Measurements from ENCODE around the gene KCTD2. TPM values are rescaled to one million over a fixed set of nuclear protein-coding genes. Genes with fewer than 3 reads are reported as not detected.

KCTD2 gene
- total RNA-seq, 1 experiment from 2014 or later: 34.9 TPM

DNA sequence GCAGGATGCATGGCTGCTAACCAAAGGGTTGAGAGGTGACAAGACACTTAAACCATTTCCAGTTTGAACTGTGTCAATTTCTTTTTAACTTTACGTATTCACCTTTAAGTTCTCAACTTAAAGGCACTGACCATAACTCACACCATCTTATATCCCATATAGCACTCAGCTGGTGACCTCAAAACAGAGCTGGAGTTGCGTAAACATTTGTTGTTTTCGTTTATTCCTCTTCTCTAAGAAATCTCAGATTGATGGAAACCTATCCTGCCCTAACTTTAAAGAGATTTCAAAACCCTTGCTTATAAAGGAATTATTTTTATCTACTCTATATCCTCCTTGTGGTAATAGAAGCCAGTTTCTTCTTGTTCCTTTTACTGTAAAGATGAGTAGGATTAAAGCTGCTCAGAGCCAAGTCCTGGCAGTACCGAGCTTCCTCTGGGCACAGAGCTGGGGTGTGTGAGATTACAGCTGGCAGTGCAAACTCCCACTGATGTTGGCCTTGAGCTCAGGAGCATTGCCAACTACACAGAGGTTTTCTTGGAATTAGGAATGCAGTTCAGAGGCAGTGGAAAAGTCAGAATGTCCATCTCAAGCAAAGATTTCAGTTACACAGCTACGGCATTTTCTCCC is 1.3 kb downstream of the KCTD2 start:
- CTCF ChIA-PET: interaction anchor here (0.5 to 1.0 kb wide), 3 partner anchors 8 to 90 kb away, joined by 3 to 7 read pairs (median 3); no protein-coding TSS in a partner anchor
- H3K4me3 ChIP-seq (ENCODE audit: low read depth in 2 of 2, low read length in 2 of 2): peak overlapping the region; percentile 96 to 100
- intact Hi-C loops (cut with micrococcal nuclease; ENCODE audit: unreplicated experiment): no loop called here

DNA sequence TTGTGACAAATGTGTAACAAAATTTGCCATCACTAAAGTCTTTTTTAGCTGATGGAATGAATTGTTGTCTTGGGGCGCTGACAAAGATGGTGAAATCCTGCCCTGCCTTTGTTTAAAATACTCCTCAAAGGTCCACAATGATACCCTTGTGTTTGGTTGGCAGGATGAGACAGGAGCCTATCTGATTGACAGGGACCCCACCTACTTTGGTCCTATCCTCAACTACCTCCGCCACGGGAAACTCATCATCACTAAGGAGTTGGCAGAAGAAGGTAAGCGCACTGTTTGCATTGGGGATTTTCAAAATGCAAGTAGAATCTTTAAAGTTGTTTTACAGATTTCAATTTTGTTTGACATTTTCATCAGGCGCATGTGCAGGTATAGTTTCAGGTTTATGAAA is 2.0 kb downstream of the KCTD2 start:
- H3K36me3 ChIP-seq (ENCODE audit: control insufficient read depth, insufficient read depth, low read length): peaks cover 11% of the 10 kb centered on the region; the same call in 1 of the 2 replicates
- in situ Hi-C loops (cut with HindIII; ENCODE audit: low pct_unique_long_range_greater_than_20kb, low sequenced_read_pairs) (no loop called here), intact Hi-C loops (cut with micrococcal nuclease; ENCODE audit: unreplicated experiment) (no loop called here)
- ChIA-PET POLR2A (no interaction called here), CTCF (interaction anchor here (0.9 to 1.0 kb wide), 2 partner anchors 65 to 91 kb away, joined by 3 read pairs; no protein-coding TSS in a partner anchor)
- H3K4me1 ChIP-seq (ENCODE audit: control insufficient read depth, insufficient read depth, low read length): peaks cover 15% of the 10 kb centered on the region
- H3K27ac ChIP-seq (ENCODE audit: low read length): peak overlapping the region; percentile 88; the same call in 1 of the 2 replicates
- H3K9me3 ChIP-seq (ENCODE audit: control insufficient read depth, insufficient read depth, low read depth, low read length): no peaks in the 10 kb centered on the region
- H3K27me3 ChIP-seq (ENCODE audit: control insufficient read depth, insufficient read depth, low read length): no peaks in the 10 kb centered on the region
- DNase-seq (ENCODE audit: low read depth, low spot score): no peak
- H3K4me3 ChIP-seq (ENCODE audit: low read depth in 2 of 2, low read length in 2 of 2): no peak overlapping the region
- BruUV-seq (replicated peaks): no TSS peak
- no peak for ATAC-seq
- TF ChIP-seq, protein P1, sequence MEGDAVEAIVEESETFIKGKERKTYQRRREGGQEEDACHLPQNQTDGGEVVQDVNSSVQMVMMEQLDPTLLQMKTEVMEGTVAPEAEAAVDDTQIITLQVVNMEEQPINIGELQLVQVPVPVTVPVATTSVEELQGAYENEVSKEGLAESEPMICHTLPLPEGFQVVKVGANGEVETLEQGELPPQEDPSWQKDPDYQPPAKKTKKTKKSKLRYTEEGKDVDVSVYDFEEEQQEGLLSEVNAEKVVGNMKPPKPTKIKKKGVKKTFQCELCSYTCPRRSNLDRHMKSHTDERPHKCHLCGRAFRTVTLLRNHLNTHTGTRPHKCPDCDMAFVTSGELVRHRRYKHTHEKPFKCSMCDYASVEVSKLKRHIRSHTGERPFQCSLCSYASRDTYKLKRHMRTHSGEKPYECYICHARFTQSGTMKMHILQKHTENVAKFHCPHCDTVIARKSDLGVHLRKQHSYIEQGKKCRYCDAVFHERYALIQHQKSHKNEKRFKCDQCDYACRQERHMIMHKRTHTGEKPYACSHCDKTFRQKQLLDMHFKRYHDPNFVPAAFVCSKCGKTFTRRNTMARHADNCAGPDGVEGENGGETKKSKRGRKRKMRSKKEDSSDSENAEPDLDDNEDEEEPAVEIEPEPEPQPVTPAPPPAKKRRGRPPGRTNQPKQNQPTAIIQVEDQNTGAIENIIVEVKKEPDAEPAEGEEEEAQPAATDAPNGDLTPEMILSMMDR (IDR thresholded peaks at IDR 0.05): no peak
- TF ChIP-seq, protein P2, sequence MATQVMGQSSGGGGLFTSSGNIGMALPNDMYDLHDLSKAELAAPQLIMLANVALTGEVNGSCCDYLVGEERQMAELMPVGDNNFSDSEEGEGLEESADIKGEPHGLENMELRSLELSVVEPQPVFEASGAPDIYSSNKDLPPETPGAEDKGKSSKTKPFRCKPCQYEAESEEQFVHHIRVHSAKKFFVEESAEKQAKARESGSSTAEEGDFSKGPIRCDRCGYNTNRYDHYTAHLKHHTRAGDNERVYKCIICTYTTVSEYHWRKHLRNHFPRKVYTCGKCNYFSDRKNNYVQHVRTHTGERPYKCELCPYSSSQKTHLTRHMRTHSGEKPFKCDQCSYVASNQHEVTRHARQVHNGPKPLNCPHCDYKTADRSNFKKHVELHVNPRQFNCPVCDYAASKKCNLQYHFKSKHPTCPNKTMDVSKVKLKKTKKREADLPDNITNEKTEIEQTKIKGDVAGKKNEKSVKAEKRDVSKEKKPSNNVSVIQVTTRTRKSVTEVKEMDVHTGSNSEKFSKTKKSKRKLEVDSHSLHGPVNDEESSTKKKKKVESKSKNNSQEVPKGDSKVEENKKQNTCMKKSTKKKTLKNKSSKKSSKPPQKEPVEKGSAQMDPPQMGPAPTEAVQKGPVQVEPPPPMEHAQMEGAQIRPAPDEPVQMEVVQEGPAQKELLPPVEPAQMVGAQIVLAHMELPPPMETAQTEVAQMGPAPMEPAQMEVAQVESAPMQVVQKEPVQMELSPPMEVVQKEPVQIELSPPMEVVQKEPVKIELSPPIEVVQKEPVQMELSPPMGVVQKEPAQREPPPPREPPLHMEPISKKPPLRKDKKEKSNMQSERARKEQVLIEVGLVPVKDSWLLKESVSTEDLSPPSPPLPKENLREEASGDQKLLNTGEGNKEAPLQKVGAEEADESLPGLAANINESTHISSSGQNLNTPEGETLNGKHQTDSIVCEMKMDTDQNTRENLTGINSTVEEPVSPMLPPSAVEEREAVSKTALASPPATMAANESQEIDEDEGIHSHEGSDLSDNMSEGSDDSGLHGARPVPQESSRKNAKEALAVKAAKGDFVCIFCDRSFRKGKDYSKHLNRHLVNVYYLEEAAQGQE (IDR thresholded peaks at IDR 0.05; ENCODE audit: insufficient read depth in 1 of 2, low read depth in 2 of 2, low read length in 1 of 2): no peak
- TF ChIP-seq TCF7L2 (IDR thresholded peaks at IDR 0.05; ENCODE audit: low read depth, low read length) (no peak), SIN3A (IDR thresholded peaks at IDR 0.05; ENCODE audit: borderline replicate concordance, insufficient read depth, low read depth, low read length) (no peak)

More for the DNA sequence above, 1.3 kb downstream of the KCTD2 start:
- no TSS peak for BruUV-seq (replicated peaks)
- no peaks in the 10 kb centered on the region for H3K27me3 ChIP-seq (ENCODE audit: control insufficient read depth, insufficient read depth, low read length)
- POLR2A ChIA-PET: no interaction called here
- peak overlapping the region; percentile 88 for H3K27ac ChIP-seq (ENCODE audit: low read length)
- TF ChIP-seq, protein P2 (IDR thresholded peaks at IDR 0.05; ENCODE audit: insufficient read depth in 1 of 2, low read depth in 2 of 2, low read length in 1 of 2): no peak
- TF ChIP-seq, protein P1 (IDR thresholded peaks at IDR 0.05): no peak
- ATAC-seq: no peak
- DNase-seq (ENCODE audit: low read depth, low spot score): no peak
- peaks cover 15% of the 10 kb centered on the region for H3K4me1 ChIP-seq (ENCODE audit: control insufficient read depth, insufficient read depth, low read length)
- peaks cover 11% of the 10 kb centered on the region; the same call in 1 of the 2 replicates for H3K36me3 ChIP-seq (ENCODE audit: control insufficient read depth, insufficient read depth, low read length)
- H3K9me3 ChIP-seq (ENCODE audit: control insufficient read depth, insufficient read depth, low read depth, low read length): no peaks in the 10 kb centered on the region
- in situ Hi-C loops (cut with HindIII; ENCODE audit: low pct_unique_long_range_greater_than_20kb, low sequenced_read_pairs): no loop called here

All from Panc1 (cell line).